NK-92 (cell line): ENCODE results near the gene MAMDC4.
A peak's percentile ranks its signal among the peaks of the same experiment; 100 is the strongest.
"Not testable (repeated sequence)": the region's sequence is repeated elsewhere in the genome, so short reads cannot be mapped to it uniquely, and the experiment has no call there.

Source experiments
- DNase-seq: peaks from one replicate; lab custom pipeline; 2025; ENCODE audit not compliant: unreplicated experiment; lab: John Stamatoyannopoulos, UW

Gene MAMDC4

DNA sequence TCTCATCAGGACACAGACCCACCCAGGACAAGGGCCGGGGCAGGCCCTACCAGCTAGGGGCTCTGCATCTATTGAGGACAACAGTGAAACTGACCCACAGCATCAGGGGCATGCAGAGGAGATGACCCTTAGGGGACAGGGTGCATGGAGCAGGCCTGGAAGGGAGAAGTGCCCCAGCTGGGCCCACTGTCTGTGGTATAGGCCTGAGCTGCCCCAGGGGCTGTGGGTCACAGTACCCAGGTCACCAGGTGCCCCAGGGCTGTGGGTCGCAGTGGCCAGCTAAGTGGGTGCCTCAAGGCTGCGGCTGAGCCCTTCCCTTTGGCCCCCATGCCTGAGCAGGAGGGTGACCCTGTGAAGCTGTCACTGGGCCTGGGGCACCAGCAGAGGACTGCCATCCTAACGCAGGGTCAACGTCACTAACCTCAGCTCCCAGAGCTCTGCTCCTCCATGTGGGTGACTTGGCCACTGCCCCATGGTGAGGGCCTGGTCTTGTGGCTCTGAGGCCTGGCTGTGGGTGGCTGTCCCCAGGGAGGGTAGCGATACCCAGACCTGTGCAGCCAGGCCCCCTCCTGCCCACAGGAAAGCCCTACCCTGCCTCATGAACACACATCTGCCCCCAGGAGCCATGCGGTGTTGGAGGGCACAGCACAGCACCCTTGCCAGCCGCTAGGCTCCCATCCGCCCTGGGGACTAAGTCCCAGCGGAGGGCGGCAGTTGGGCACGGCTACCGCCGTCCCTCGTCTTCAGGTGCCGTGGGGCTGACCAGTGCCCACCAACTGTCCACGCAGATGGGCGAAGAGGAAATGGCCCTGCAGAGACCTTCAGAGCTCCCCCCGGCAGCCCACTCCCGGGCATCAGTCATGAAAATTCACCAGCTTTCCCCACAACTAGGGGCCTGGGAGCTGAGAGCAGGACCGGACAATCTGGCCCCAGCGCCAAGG is 9.1 kb downstream of the MAMDC4 start:
- DNase-seq: no peak

DNA sequence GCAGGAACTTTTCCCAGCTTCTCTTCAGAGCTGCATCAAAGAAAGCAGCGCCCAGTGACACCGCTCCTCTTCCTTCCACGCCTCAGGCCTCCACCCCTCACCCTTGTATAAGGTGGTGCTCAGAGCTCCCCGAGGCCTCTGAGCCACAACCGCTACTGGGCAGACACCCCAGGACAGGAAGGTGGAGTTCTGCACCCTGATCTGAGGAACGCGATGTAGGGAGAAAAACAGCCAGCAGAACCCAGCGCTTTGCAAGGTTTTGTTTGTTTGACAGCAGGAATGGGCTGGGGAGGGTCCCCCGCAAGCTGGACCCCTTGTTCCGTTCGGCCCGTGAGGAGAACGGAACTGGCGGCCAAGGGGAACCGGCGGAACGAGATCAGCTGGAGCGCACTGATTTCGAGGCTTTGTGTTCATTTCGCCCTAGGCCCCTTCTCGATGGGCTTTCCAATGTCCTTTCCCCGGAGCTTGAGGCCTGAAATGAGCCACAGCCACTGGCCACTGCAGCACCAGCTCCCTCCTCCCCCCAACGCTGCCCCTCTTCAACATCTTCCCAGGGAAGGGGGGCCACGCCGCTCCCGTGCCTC is 9.8 kb downstream of the MAMDC4 start:
- no peak for DNase-seq

DNA sequence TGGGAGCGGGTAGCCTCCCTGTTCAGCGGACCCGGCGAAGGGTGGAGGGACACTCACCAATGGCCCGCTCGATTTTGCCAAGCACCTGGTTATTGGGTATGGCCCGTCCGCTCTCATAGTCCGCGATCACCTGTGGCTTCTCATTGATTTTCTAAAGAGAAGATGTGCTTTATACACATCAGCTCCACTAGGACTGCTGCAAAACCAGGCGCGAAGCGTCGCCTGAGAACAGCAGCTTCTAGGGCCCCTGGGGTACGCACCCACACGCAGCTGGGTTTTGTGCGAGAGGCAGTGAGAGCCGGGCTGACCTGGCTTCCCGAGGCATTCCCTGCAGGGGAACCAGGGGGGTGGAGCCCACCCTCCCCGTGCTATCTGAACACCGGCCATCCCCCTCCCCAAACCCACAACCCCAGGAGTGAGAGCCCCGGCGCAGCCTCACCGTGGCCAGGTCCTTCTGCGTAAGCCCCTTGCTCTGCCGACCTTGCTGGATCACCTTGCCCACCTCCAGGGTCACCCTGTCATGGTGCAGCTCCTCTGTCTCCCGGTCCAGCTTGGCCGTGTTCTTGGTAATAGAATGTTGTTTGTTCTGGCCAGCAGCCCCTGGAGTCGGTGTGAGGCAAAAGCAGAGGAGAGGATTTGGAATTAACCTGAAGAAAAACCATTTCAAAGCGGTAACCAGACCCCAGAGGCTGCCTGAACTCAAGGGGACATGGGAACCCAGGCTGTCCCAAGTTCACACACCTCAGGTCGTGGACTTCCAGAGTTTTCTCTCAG is 10.9 kb downstream of the MAMDC4 start:
- no peak for DNase-seq

DNA sequence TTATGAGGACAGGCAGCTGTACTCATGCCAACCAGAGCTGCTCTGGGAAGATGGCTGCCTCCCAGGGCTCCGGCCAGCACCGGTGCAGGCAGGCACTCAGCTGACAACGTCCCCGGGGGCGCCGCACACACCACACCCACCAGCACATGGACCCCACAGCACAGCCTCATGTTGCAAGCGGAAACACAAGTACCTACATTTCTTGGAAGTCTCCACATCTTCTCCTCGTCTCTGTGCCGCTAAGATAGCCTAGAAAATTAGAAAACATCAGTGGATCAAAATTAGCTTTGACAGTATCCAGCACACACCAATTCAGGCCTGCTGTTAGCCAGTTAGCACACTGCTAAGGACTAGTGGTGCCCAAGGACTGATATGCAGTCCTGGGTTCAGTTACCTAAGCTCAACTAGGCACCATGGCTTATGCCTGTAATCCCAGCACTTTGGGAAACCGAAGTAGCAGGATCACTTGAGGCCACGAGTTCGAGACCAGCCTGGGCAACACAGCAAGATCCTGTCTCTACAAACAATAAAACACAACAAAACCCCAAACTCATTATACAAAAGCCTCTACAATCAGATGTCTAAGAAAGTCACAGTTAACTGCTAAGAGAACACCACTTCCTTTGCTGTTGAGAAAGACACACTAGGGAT is 11.6 kb downstream of the MAMDC4 start:
- DNase-seq: no peak

- no peak for DNase-seq
Measured at GRCh38 chr9:136865041-136865767, 13.1 kb downstream of the MAMDC4 start.

DNA sequence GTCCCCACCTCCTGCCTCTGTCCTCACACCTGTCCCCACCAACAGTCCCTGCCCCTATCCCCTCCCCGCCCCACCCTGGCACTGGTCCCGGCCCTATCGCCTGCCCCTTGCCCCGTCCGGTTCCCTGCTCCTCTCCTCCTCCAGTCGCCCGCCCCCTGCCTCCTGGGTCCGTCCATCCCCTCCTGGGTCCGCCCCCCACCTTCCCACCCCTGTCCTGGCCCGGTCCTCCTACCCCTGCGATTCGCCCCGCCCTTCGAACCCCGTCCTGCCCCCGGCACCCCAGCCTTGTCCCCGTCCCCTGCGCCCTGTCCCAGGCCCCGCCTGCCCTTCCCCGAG is 13.6 kb downstream of the MAMDC4 start:
- DNase-seq: no peak

DNA sequence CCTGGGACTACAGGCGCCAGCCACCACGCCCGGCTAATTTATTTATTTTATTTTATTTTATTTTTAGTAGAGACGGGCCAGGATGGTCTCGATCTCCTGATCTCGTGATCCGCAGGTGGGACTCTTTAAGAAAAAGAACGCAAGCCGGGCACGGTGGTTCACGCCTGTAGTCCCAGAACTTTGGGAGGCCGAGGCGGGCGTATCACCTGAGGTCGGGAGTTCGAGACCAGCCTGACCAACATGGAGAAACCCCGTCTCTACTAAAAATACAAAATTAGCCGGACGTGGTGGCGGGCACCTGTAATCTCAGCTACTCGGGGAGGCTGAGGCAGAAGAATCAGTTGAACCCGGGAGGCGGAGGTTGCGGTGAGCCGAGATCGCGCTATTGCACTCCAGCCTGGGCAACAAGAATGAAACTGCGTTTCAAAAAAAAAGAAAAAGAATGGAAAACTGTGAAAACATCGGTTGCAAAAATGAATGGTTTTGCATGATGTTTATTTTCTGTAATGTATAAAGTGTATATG is 14.8 kb downstream of the MAMDC4 start:
- not testable (repeated sequence) for DNase-seq

DNA sequence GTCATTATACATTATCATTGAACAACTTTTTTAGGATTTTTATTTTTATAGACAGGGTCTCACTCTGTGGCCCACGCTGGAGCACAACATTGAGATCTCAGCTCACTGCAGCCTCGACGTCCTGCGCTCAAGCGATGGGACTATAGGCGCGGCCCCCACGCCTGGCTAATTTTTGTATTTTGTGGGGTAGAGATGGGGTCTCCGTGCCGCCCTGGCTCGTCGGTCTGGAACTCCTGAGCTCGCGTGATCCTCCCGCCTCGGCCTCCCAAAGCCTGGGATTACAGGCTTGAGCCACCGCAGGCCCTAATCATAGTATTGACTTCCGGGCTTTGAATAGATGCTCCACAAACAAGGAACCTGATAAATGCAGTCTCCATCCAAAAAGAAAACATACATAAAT is 15.3 kb downstream of the MAMDC4 start:
- DNase-seq: no peak

GRCh38 chr9:136867917-136868316 is 15.8 kb downstream of the MAMDC4 start:
- no peak for DNase-seq

GRCh38 chr9:136868644-136869043 is 16.5 kb downstream of the MAMDC4 start:
- DNase-seq: no peak

DNA sequence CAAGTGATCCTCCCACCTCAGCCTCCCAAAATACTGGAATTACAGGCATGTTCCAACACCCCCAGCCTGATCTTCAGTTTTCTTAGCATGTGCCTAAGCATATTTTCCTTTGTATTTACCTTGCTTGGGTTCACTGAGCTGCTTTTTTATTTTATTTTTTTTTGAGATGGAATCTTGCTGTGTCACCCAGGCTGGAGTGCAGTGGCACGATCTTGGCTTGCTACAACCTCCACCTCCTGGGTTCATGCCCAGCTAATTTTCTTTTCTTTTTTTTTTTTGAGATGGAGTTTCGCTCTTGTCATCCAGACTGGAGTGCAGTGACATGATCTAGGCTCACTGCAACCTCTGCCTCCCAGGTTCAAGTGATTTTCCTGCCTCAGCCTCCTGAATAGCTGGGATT is 17.5 kb downstream of the MAMDC4 start:
- not testable (repeated sequence) for DNase-seq

DNA sequence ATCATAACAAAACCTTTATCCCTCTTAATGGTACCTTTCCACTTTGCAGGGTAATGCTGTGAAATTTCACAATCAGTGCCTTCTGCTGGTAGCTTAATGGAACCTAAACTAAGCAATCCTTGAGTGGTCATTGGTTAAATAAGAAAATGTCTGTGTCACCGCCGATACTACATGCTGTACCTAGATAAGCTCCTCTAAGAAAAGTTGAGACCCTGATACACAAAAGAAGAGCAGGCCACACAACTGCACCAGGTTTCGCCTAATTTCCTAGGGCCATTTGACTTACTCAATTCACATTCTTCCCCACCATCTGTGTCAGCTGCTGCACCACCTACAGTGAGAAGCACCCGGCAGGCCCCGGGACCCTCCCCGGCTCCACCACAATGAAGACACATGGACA is 23.0 kb downstream of the MAMDC4 start:
- DNase-seq: no peak

DNA sequence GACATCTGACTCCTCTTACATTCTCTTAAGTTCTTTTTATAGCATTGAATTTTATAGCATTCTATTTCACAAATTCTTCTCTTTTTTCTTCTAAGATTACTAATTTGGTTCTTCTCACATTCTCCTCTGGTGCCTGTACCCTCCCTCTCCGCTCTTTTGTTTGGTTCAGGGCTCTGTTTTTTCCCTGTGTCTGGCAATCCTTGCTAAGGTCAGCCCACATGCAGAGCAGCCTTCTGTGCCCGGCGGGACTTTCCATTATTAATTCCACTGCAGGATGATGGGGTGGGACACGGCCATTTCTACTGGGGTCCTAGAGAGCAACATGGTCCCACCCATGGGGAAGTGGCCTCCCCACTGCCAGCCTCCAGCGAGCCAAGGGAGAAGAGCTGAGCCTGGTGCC is 24.3 kb downstream of the MAMDC4 start:
- DNase-seq: no peak

GRCh38 chr9:136880651-136881050 is 28.5 kb downstream of the MAMDC4 start:
- DNase-seq: no peak

- no peak for DNase-seq
Measured at GRCh38 chr9:136881691-136882108, 29.6 kb downstream of the MAMDC4 start.

- no peak for DNase-seq
Measured at GRCh38 chr9:136882109-136882946, 30.2 kb downstream of the MAMDC4 start.

GRCh38 chr9:136882947-136883283 is 30.8 kb downstream of the MAMDC4 start:
- DNase-seq: not testable (repeated sequence)

DNA sequence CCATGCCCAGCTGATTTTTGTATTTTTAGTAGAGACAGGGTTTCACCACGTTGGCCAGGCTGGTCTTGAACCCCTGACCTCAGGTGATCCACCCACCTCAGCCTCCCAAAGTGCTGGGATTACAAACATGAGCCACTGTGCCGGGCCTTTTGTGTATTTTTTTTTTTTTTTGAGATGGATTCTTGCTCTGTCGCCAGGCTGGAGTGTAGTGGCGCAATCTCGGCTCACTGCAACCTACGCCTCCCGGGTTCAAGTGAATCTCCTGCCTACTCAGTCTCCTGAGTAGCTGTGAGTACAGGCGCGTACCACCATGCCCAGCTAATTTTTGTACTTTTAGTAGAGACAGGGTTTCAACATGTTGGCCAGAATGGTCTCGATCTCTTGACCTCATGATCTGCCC is 31.5 kb downstream of the MAMDC4 start:
- not testable (repeated sequence) for DNase-seq

DNA sequence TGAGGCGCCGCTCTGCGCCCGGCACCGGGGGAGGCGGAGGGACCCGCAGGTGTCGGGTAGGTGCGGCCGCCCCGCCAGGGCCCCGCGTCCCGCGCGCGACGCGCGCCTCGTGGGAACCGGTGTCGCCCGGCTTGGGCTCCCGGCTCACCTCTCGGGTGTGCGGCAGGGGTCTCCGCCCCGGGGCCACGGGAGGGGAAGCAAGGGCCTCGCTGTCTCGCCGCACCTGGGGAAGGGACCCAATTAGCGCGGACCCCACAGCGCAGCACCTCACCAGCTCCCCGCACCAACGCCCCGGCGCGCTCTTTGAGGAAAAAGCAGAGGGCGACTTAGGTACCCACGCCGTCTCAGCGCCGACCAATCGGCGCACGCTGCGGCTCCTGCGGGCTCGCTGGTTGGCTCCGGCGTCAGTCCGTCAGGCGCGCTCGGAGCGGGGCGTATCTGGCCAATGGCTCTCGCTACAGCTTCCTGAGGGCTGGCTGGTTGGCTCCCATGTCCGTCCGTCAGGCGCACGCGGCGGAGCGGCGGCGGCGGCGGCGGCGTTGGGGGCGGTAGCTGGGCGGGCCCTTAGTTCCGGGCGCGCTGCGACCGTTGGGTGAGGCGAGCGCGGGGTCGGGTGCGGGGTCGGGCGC is 33.9 kb downstream of the MAMDC4 start, which contains the start of gene TRAF2:
Gene TRAF2 (plus strand): TSS at position 567 of the 629 bp plus-strand sequence. CDS start 12,225 bp downstream, outside the sequence.
- peak; percentile 55 for DNase-seq
